ENCODE measurements around the gene MSH5.

MSH5 gene

GRCh38 chr6:31733734-31734133 lies 6.1 kb upstream of the MSH5 start:
- FAIRE-seq (no peak), DNase-seq (ENCODE audit: insufficient read length) (no peak)
- TF ChIP-seq TAF1 (IDR thresholded peaks at IDR 0.05; ENCODE audit: borderline replicate concordance, low read depth, low read length) (no peak), POLR2AphosphoS5 (IDR thresholded peaks at IDR 0.05; ENCODE audit: low read depth, low read length) (no peak), POLR2A (IDR thresholded peaks at IDR 0.05; ENCODE audit: low read depth, low read length) (no peak)

GRCh38 chr6:31734247-31734820 lies 5.5 kb upstream of the MSH5 start:
- TF ChIP-seq TAF1 (IDR thresholded peaks at IDR 0.05; ENCODE audit: borderline replicate concordance, low read depth, low read length) (no peak), POLR2A (IDR thresholded peaks at IDR 0.05; ENCODE audit: low read depth, low read length) (no peak), POLR2AphosphoS5 (IDR thresholded peaks at IDR 0.05; ENCODE audit: low read depth, low read length) (no peak)
- FAIRE-seq (peak; percentile 80), DNase-seq (ENCODE audit: insufficient read length) (peak; percentile 62)

- DNase-seq (ENCODE audit: insufficient read length), result no peak
- FAIRE-seq, result no peak
Measured at GRCh38 chr6:31734821-31735406, 4.9 kb upstream of the MSH5 start.

GRCh38 chr6:31736021-31736767 lies 3.6 kb upstream of the MSH5 start, which contains the start of gene CLIC1:
CLIC1 (minus strand) TSS chr6:31736530; CDS start chr6:31736300, 230 bp downstream.
- DNase-seq (ENCODE audit: insufficient read length), result peak; percentile 81
- peak; percentile 91 for TF ChIP-seq POLR2A (IDR thresholded peaks at IDR 0.05; ENCODE audit: low read depth, low read length)
- TF ChIP-seq POLR2AphosphoS5 (IDR thresholded peaks at IDR 0.05; ENCODE audit: low read depth, low read length), result peak; percentile 62
- peak; percentile 54; the same call in 1 of the 2 replicates for TF ChIP-seq TAF1 (IDR thresholded peaks at IDR 0.05; ENCODE audit: borderline replicate concordance, low read depth, low read length)
- peak; percentile 73 for FAIRE-seq

More at GRCh38 chr6:31734821-31735406, 4.9 kb upstream of the MSH5 start:
- no peak for TF ChIP-seq TAF1 (IDR thresholded peaks at IDR 0.05; ENCODE audit: borderline replicate concordance, low read depth, low read length)
- no peak for TF ChIP-seq POLR2AphosphoS5 (IDR thresholded peaks at IDR 0.05; ENCODE audit: low read depth, low read length)
- TF ChIP-seq POLR2A (IDR thresholded peaks at IDR 0.05; ENCODE audit: low read depth, low read length), result 0 out of 2 replicates have a peak, but pooled peaks have one; percentile 30

- TF ChIP-seq POLR2A (IDR thresholded peaks at IDR 0.05; ENCODE audit: low read depth, low read length) (no peak), TAF1 (IDR thresholded peaks at IDR 0.05; ENCODE audit: borderline replicate concordance, low read depth, low read length) (no peak), POLR2AphosphoS5 (IDR thresholded peaks at IDR 0.05; ENCODE audit: low read depth, low read length) (no peak; the same call in 1 of the 2 replicates)
- FAIRE-seq, result no peak
- no peak for DNase-seq (ENCODE audit: insufficient read length)
Measured at GRCh38 chr6:31736768-31737314, 3.0 kb upstream of the MSH5 start.

GRCh38 chr6:31737315-31737990 lies 2.4 kb upstream of the MSH5 start:
- DNase-seq (ENCODE audit: insufficient read length), result no peak
- TF ChIP-seq POLR2A (IDR thresholded peaks at IDR 0.05; ENCODE audit: low read depth, low read length) (no peak), TAF1 (IDR thresholded peaks at IDR 0.05; ENCODE audit: borderline replicate concordance, low read depth, low read length) (no peak), POLR2AphosphoS5 (IDR thresholded peaks at IDR 0.05; ENCODE audit: low read depth, low read length) (no peak; the same call in 1 of the 2 replicates)
- no peak for FAIRE-seq

GRCh38 chr6:31737991-31738979 lies 1.5 kb upstream of the MSH5 start:
- DNase-seq (ENCODE audit: insufficient read length), result peak; percentile 61
- FAIRE-seq, result peak; percentile 38
- TF ChIP-seq POLR2AphosphoS5 (IDR thresholded peaks at IDR 0.05; ENCODE audit: low read depth, low read length), result peak; percentile 82; the same call in 1 of the 2 replicates
- TF ChIP-seq POLR2A (IDR thresholded peaks at IDR 0.05; ENCODE audit: low read depth, low read length), result peak; percentile 67
- TF ChIP-seq TAF1 (IDR thresholded peaks at IDR 0.05; ENCODE audit: borderline replicate concordance, low read depth, low read length), result peak; percentile 61; the same call in 1 of the 2 replicates

GRCh38 chr6:31740397-31741223 lies 805 bp downstream of the MSH5 start:
- FAIRE-seq (no peak), DNase-seq (ENCODE audit: insufficient read length) (peak; percentile 47)
- TF ChIP-seq POLR2AphosphoS5 (IDR thresholded peaks at IDR 0.05; ENCODE audit: low read depth, low read length) (no peak), TAF1 (IDR thresholded peaks at IDR 0.05; ENCODE audit: borderline replicate concordance, low read depth, low read length) (peak; percentile 31; the same call in 1 of the 2 replicates)

- FAIRE-seq (no peak), DNase-seq (ENCODE audit: insufficient read length) (no peak)
- no peak for TF ChIP-seq TAF1 (IDR thresholded peaks at IDR 0.05; ENCODE audit: borderline replicate concordance, low read depth, low read length)
- TF ChIP-seq POLR2AphosphoS5 (IDR thresholded peaks at IDR 0.05; ENCODE audit: low read depth, low read length), result no peak
- TF ChIP-seq POLR2A (IDR thresholded peaks at IDR 0.05; ENCODE audit: low read depth, low read length), result no peak
Measured at GRCh38 chr6:31741815-31742214, 2.0 kb downstream of the MSH5 start.
